HFF-Myc (cell line): ENCODE results near the gene SDF2.
"Not testable (repeated sequence)": the region's sequence is repeated elsewhere in the genome, so short reads cannot be mapped to it uniquely, and the experiment has no call there.

Source experiments
- DNase-seq: peaks from one replicate; pipeline ENCODE4 v3.0.0-alpha.2; 2011; ENCODE audit warnings: low read depth; ENCODE audit errors: extremely low read depth
- H3K4me3 ChIP-seq: replicated peaks from 2 replicates; pipeline ENCODE4 v1.5.1; 2011; ENCODE audit warnings: low read depth, mild to moderate bottlenecking, control low read depth, low read length
- CTCF ChIP-seq: IDR thresholded peaks from 2 replicates; pipeline ENCODE4 v1.5.1; 2012; ENCODE audit warnings: mild to moderate bottlenecking, low read depth, low read length, control low read depth; ENCODE audit errors: missing control alignments

SDF2 gene

DNA sequence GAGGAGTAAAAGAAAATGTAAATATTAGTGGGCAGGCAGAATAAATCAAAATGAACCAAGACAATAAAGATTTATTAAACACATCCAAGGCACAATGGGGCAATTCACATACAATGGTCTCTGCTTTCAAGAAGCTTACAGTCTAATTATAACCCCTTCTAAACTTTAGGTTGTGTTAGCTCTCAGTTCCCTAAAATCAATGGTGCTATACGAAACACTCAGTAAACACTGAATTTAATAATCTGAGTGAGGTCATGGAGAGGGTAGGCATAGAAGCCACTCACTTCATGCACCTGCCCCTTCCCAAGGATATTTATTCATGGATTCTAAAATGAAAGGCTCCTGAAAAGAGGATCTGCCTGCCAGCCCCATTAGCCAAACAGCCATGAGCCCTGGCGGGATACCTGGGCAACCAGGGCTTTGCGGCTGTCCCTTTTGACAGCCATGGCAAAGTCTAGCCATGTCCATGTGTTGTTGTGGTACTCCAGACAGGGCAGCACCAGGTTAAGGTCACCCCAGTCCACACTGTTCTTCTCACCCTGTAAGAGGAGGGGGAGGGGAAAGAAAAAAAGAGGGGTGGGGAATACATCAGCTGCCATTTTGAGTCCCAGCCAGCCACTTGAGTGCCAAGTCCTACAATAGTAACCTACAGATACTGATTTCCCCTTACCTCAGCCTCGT is 46.3 kb downstream of the SDF2 start:
- no peak overlapping the region for H3K4me3 ChIP-seq
- no peak for DNase-seq
- TF ChIP-seq CTCF: no peak

DNA sequence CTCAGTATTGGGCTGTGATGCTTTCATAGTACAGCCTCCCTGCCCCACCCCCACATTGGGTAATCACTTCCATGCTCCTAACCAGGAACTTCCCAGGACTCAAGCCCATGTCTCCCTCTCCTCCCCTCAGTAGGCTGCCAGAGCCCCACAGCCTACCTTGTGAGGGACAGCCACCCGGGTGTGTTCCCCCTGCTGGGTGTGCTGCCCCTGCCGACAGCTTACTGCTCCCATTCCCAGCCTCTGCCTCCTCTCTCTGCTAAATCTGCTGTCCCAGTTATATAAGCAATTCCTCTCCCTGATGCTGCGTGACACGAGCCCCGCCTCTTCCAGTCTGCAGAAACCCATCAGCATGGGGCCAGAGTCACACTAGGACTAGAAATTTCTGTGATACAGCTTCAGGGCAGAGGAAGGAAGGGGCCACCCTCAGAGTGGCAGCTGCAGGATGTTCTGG is 47.8 kb downstream of the SDF2 start, which contains the start of gene RSKR:
Gene RSKR (minus strand): TSS at position 255 of the 451 bp plus-strand sequence. CDS start 24 bp downstream, at position 231.
- H3K4me3 ChIP-seq: no peak within 1 kb of the TSS
- DNase-seq: no peak
- TF ChIP-seq CTCF: no peak

DNA sequence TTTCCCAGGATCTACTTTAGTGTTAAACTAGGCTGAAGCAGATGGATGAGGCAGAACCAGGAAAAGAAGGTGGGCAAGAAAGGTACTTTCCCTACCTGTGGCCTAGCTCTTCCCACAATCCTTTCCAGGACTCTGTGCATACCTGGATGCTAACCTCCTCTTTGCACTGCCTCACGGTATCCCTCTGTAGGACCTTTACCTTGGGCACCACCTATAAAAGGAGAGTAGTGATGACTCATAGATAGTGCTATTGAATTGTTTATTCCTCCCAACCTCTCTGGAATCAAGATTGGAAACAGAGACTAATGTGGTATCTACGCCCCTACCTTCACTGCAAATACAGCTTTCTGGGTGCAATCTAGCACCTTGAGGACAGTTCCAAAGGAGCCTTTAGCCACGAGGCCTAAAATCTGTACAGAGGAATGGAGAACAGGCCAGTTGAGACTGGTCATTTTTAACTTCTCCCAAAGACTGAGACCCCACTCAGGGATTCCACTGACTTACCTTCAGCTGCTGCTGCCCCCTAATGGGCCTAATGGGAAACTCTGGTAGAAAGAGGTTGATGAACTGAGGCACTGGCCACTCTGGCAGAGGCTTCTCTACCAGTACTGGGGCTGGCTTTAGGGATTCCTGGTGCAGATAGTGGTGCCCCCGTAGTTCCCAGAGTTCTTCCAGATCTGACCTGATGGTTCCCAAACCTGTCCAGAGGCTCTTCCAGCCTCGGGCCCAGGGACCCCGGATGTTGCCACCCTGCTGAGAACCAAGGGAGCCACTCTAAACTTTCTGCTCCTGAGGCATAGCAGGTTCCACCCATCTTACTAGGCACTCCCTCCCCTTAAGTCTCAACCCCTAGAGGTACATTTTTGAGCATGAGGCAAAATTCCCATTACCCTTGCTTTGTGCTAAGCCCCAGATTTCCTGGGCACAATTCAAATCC is 48.5 kb downstream of the SDF2 start:
- no peak for DNase-seq
- no peak overlapping the region for H3K4me3 ChIP-seq
- peak; percentile 73 for TF ChIP-seq CTCF

GRCh38 chr17:28612531-28612930 is 49.2 kb downstream of the SDF2 start:
- DNase-seq: no peak
- H3K4me3 ChIP-seq: no peak overlapping the region
- TF ChIP-seq CTCF: no peak

DNA sequence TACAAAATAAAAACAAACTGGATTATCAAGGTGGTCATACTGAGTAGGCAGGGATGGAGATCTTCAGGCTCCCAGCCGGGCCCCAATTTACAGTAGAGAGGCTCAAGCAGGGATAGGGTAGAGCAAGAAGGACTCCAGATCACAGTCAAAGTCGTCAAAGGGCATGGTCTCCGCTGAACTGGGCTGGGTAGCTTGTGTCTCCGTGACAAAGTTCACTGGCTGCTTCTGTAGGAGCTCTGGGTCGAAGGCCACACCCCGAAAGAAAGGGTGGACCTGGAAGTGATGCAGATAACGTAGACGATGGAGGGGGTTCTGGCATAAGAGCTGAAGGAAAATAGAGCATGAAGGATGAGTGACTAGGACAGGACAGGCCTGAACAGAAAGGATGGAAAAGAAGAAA is 51.3 kb downstream of the SDF2 start:
- TF ChIP-seq CTCF: no peak
- no peak overlapping the region for H3K4me3 ChIP-seq
- DNase-seq: no peak

DNA sequence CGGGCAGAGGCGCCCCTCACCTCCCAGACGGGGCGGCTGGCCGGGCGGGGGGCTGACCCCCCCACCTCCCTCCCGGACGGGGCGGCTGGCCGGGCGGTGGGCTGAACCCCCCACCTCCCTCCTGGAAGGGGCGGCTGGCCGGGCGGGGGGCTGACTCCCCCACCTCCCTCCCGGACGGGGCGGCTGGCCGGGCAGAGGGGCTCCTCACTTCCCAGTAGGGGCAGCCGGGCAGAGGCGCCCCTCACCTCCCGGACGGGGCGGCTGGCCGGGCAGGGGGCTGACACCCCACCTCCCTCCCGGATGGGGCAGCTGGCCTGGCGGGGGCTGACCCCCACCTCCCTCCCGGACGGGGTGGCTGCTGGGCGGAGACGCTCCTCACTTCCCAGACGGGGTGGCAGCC is 57.7 kb downstream of the SDF2 start:
- not testable (repeated sequence) for DNase-seq, H3K4me3 ChIP-seq
